HepG2 (cell line): ENCODE data around the gene FSIP1. TPM values are rescaled to one million over a fixed set of nuclear protein-coding genes. Genes with fewer than 3 reads are reported as not detected.

Source experiments
- CHCHD3 ChIP-seq: sonication (generic); formaldehyde crosslinking; IDR thresholded peaks from 2 replicates; pipeline ENCODE4 v1.8.0; 2022; ENCODE audit warnings: mild to moderate bottlenecking, missing genetic modification reagents, moderate library complexity
- CTCF ChIP-seq: sonication (generic); formaldehyde crosslinking; IDR thresholded peaks from 2 replicates; pipeline ENCODE4 v1.5.0; 2020; ENCODE audit warnings: mild to moderate bottlenecking, missing genetic modification reagents, moderate library complexity
- DRAP1 ChIP-seq: IDR thresholded peaks from 2 replicates; pipeline ENCODE4 v1.6.1; 2016; ENCODE audit warnings: missing genetic modification reagents, missing compliant biosample characterization
- FOXP4 ChIP-seq: sonication (generic); formaldehyde crosslinking; IDR thresholded peaks from 2 replicates; pipeline ENCODE4 v1.4.0; 2020; ENCODE audit warnings: missing genetic modification reagents
- HHEX ChIP-seq: IDR thresholded peaks from 2 replicates; pipeline ENCODE4 v1.6.1; 2016; ENCODE audit warnings: control low read depth
- HOMEZ ChIP-seq: IDR thresholded peaks from 2 replicates; pipeline ENCODE4 v1.6.1; 2016; ENCODE audit warnings: low read depth
- HOXA9 ChIP-seq: sonication (generic); formaldehyde crosslinking; IDR thresholded peaks from 2 replicates; pipeline ENCODE4 v1.8.1; 2022; ENCODE audit warnings: missing genetic modification reagents, mild to moderate bottlenecking, moderate library complexity, borderline replicate concordance
- KAT8 ChIP-seq: IDR thresholded peaks from 2 replicates; pipeline ENCODE4 v1.6.1; 2016; ENCODE audit warnings: missing genetic modification reagents, missing compliant biosample characterization
- LCORL ChIP-seq, 2 experiments: fragments of 450-650 bp in 1 of 2; sonication (generic) in 1 of 2; formaldehyde crosslinking in 1 of 2; IDR thresholded peaks; 2 replicates each; pipeline versions ENCODE4 v1.5.0 to v1.6.1; 2017 to 2020; ENCODE audit warnings: antibody characterized with exemption in 1 of 2, missing genetic modification reagents in 1 of 2
- MBNL3 ChIP-seq: fragments of 250-450 bp; sonication (Bioruptor Pico); conservative IDR thresholded peaks from 2 replicates; pipeline ENCODE4 v1.8.0; 2022; ENCODE audit warnings: mild to moderate bottlenecking, inconsistent platforms
- PAXIP1 ChIP-seq: sonication (generic); formaldehyde crosslinking; conservative IDR thresholded peaks from 2 replicates; pipeline ENCODE4 v1.4.0; 2020; ENCODE audit warnings: mild to moderate bottlenecking, missing genetic modification reagents, moderate library complexity
- YEATS2 ChIP-seq: sonication (generic); formaldehyde crosslinking; IDR thresholded peaks from 2 replicates; pipeline ENCODE4 v1.4.0; 2020; ENCODE audit warnings: missing genetic modification reagents, borderline replicate concordance
- ZBTB43 ChIP-seq: sonication (generic); formaldehyde crosslinking; conservative IDR thresholded peaks from 2 replicates; pipeline ENCODE4 v1.4.0; 2020; ENCODE audit warnings: missing genetic modification reagents
- ZKSCAN8 ChIP-seq: IDR thresholded peaks from 2 replicates; pipeline ENCODE4 v1.6.1; 2016; ENCODE audit warnings: borderline replicate concordance, missing genetic modification reagents, missing compliant biosample characterization
- ZMYM4 ChIP-seq: sonication (generic); formaldehyde crosslinking; IDR thresholded peaks from 2 replicates; pipeline ENCODE4 v1.8.1; 2023; ENCODE audit warnings: mild to moderate bottlenecking, missing genetic modification reagents
- ZSCAN25 ChIP-seq: sonication (generic); formaldehyde crosslinking; IDR thresholded peaks from 2 replicates; pipeline ENCODE4 v1.8.0; 2022; ENCODE audit warnings: mild to moderate bottlenecking, missing genetic modification reagents
- polyA plus RNA-seq, 8 experiments: library from polyadenylated mRNA; depleted of rRNA in 3 of 8; stranded (reverse) in 7 of 8; unstranded in 1 of 8; fragments of >200 nt; fragmentation: Illumina TruSeq in 4 of 8; extraction: Trizol in 4 of 8; gene quantifications; 2 replicates each; pipeline versions ENCODE4 v1.2.1 to v1.2.3, GENCODE V29; 2011 to 2016; ENCODE audit warnings: low read depth in 4 of 8, missing spikeins in 1 of 8, mixed read lengths in 1 of 8; ENCODE audit not compliant: insufficient read depth in 1 of 8
- total RNA-seq, 5 experiments: library from RNA; depleted of rRNA; stranded (reverse); fragments of >200 nt; fragmentation: Illumina TruSeq; extraction: Trizol; gene quantifications; 2 replicates each; pipeline ENCODE4 v1.2.3, GENCODE V29; 2016; ENCODE audit warnings: low read depth in 1 of 5

Gene FSIP1
- total and polyA plus RNA-seq, 2 of the 13 experiments (the other 11 are each of a cell fraction or from before 2014, with no cell fraction given) = 0.18 TPM; not detected in 1

GRCh38 chr15:39787479-39787878, 4.8 kb upstream of the FSIP1 start (continued):
- TF ChIP-seq PAXIP1 (CRISPR knock-in tag) (peak; percentile 79), DRAP1 (CRISPR knock-in tag) (0 out of 2 replicates have a peak, but pooled peaks have one; percentile 20), FOXP4 (CRISPR knock-in tag) (peak; percentile 72), CHCHD3 (no peak), ZMYM4 (0 out of 2 replicates have a peak, but pooled peaks have one; percentile 24), ZBTB43 (CRISPR knock-in tag) (0 out of 2 replicates have a peak, but pooled peaks have one; percentile 37), LCORL (IDR thresholded peaks at IDR 0.05) (no peak), LCORL (CRISPR knock-in tag; IDR thresholded peaks at IDR 0.05) (peak; percentile 33; the same call in 1 of the 2 replicates), ZKSCAN8 (CRISPR knock-in tag) (peak; percentile 96), HOXA9 (CRISPR knock-in tag) (no peak), KAT8 (CRISPR knock-in tag) (peak; percentile 56; the same call in 1 of the 2 replicates), HOMEZ (CRISPR knock-in tag) (peak; percentile 61; the same call in 1 of the 2 replicates), CTCF (CRISPR knock-in tag) (peak; percentile 39; the same call in 1 of the 2 replicates), ZSCAN25 (CRISPR knock-in tag) (no peak), HHEX (peak; percentile 49; the same call in 1 of the 2 replicates), YEATS2 (peak; percentile 54; the same call in 1 of the 2 replicates), MBNL3 (CRISPR knock-in tag) (no peak)
